SK-N-SH treated with all-trans-retinoic acid at 6 μM for 48 hours (cell line): ENCODE data around the gene MYO18A.

ENCODE experiments used
- ARNTL ChIP-seq: fragments of 450-650 bp; formaldehyde crosslinking; IDR thresholded peaks from 2 replicates; pipeline ENCODE4 v1.5.0; 2020; ENCODE audit warnings: low read depth, mild to moderate bottlenecking, moderate library complexity, borderline replicate concordance
- RARB ChIP-seq: fragments of 250-450 bp; sonication (Bioruptor Pico); IDR thresholded peaks from 2 replicates; pipeline ENCODE4 v1.8.0; 2021; ENCODE audit warnings: mild to moderate bottlenecking, moderate library complexity
- ZFP3 ChIP-seq: fragments of 250-450 bp; sonication (Bioruptor Pico); IDR thresholded peaks from 2 replicates; pipeline ENCODE4 v1.5.0; 2020; ENCODE audit warnings: mild to moderate bottlenecking, moderate library complexity
- ZNF70 ChIP-seq: fragments of 450-650 bp; formaldehyde crosslinking; IDR thresholded peaks from 2 replicates; pipeline ENCODE4 v1.5.0; 2020; ENCODE audit warnings: mild to moderate bottlenecking, moderate library complexity
- TF ChIP-seq, protein P1 (sequence below): fragments of 250-450 bp; sonication (Bioruptor Pico); IDR thresholded peaks from 2 replicates; pipeline ENCODE4 v1.8.0; 2020; ENCODE audit warnings: mild to moderate bottlenecking, moderate library complexity, borderline replicate concordance

DNA sequence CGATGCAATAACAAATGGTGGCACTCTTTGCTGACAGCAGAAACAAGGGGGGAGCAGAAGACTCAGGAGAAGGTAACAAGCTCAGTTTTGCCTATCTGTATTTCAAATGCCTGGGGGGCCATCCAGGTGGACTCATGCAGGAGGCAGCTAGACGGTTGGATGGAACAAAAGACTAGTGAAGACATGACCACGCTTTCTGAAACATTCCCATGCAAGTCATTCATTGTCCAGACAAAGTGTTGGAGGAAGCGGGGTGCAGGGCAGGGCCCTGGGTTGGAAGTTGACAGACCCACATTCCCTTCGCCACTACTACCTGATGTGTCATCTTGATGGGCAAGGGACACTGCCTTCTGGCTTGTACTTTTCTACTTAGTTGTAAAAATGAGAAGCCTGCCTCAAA is 36.7 kb upstream of the MYO18A start:
- TF ChIP-seq ZNF70 (CRISPR knock-in tag) (no peak), ARNTL (CRISPR knock-in tag) (no peak), RARB (no peak), ZFP3 (CRISPR knock-in tag) (no peak)
- TF ChIP-seq, protein P1, sequence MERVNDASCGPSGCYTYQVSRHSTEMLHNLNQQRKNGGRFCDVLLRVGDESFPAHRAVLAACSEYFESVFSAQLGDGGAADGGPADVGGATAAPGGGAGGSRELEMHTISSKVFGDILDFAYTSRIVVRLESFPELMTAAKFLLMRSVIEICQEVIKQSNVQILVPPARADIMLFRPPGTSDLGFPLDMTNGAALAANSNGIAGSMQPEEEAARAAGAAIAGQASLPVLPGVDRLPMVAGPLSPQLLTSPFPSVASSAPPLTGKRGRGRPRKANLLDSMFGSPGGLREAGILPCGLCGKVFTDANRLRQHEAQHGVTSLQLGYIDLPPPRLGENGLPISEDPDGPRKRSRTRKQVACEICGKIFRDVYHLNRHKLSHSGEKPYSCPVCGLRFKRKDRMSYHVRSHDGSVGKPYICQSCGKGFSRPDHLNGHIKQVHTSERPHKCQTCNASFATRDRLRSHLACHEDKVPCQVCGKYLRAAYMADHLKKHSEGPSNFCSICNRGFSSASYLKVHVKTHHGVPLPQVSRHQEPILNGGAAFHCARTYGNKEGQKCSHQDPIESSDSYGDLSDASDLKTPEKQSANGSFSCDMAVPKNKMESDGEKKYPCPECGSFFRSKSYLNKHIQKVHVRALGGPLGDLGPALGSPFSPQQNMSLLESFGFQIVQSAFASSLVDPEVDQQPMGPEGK (CRISPR knock-in tag), result no peak
